HG02610 (cell line): ENCODE measurements around the gene ZNF780B.
"Not testable (repeated sequence)": the region's sequence is repeated elsewhere in the genome, so short reads cannot be mapped to it uniquely, and the experiment has no call there.

Source experiments
- ATAC-seq: cut with Tn5 transposase; IDR thresholded peaks from one replicate; pipeline ENCODE4 v1.9.1; 2021; ENCODE audit warnings: mild to moderate bottlenecking, moderate library complexity; ENCODE audit not compliant: unreplicated experiment

ZNF780B gene

GRCh38 chr19:40041718-40042117 is 14.3 kb downstream of the ZNF780B start:
- not testable (repeated sequence) for ATAC-seq

- not testable (repeated sequence) for ATAC-seq
Measured at GRCh38 chr19:40038047-40038446, 18.0 kb downstream of the ZNF780B start.

DNA sequence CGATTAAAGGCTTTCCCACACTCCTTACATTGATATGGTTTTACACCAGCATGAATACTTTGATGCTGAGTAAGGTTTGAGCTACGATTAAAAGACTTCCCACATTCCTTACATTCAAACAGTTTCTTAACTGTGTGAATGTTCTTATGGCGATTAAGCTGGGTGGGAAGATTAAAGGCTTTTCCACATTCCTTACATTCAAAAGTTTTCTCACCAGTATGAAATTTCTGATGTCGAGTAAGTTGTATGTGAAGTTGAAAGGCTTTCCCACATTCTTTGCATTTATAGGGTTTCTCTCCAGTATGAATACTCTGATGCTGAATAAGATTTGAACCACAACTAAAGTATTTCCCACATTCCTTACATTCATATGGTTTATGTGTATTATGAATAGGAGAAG is 20.0 kb downstream of the ZNF780B start:
- no peak for ATAC-seq

DNA sequence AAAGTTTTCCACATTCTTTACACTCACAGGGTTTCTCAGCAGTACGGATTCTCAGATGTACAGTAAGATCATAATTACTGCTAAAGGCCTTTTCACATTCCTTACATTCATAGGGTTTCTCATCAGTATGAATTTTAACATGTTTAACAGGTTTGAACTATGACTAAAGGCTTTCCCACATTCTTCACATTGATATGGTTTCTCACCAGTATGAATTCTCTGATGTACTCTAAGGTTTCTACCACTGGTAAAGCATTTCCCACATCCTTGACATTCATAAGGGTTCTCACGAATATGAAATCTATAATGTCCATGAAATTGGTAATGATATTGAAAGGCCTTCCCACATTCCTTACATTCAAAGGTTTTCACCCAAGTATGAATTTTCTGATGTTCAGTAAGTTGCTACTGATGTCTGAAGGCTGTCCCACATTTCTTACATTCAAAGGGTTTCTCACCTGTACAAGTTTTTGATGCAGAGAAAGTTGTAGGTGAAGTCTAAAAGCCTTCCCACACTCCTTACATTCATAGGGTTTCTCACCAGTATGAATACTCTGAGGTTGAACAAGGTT is 22.0 kb downstream of the ZNF780B start:
- no peak for ATAC-seq

GRCh38 chr19:40026597-40026970 is 29.4 kb downstream of the ZNF780B start:
- no peak for ATAC-seq

DNA sequence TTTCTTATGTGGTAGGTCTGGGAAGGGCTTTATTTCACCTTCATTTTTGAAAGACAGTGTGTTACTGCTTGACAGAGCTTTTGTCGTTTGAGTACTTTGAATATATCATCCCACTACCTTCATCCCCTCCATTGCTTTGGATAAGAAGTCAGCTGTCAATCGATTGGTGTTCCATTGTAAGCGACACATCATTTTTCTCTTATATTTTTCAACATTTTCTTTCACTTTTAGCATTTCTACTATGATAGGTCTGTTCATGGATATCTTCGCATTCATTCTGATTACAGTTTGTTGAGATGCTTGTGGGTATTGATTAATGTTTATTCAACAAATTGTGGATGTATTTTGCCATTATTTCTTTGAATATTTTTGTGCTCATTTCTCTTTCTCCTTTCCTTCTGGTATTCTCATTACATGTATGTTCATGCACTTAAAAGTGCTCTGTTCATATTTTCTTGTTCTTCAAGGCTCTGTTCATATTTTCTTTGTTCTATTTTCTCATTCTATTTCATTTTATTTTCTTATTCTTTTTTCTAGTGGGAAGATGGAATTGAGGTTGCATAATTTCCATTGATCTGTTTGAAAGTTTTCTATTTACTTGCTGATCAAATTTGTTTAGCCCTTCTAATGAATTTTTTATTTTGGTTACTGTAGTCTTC is 30.0 kb downstream of the ZNF780B start:
- ATAC-seq: no peak

- ATAC-seq: no peak
Measured at GRCh38 chr19:40023969-40024368, 32.1 kb downstream of the ZNF780B start.

GRCh38 chr19:40013991-40014390 is 42.0 kb downstream of the ZNF780B start:
- ATAC-seq: no peak

DNA sequence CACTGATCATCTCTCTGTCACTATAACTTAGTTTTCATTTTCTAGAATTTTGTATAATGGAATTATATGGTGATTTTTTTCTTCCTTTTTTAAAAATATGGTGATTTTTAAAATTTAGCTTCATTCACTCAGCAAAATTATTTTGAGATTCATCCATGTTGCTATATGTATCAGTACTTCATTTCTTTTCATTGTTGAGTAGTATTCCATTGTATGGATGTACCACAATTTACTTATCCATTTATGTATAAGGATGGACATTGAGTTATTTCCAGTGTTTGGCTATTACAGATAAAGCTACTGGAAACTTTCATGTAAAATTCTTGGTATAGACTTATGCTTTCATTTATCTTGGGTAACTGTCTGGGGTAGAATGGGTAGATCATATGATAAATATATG is 46.4 kb downstream of the ZNF780B start:
- no peak for ATAC-seq

DNA sequence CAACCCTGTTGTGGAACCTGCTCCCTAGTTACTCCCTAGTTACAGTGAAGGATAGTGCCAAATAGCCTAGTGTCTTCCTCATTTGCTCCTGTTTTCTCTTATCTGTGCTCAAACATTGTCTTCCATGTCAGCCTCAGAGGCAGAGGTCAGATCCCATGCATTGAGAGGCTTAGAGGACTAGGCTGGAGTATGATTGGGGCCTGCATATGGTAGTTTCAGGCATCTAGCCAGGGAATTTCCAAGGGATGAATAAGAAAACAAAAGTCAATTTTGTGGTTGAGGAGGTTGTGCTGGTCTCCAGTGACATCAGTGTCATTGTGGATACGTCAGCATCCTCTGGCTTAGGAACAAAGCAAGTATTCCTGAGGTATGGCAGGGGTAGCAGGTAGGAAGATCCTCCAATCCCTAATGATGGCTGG is 49.7 kb downstream of the ZNF780B start:
- ATAC-seq: no peak

- ATAC-seq: no peak
Measured at GRCh38 chr19:40005691-40006272, 50.2 kb downstream of the ZNF780B start.

DNA sequence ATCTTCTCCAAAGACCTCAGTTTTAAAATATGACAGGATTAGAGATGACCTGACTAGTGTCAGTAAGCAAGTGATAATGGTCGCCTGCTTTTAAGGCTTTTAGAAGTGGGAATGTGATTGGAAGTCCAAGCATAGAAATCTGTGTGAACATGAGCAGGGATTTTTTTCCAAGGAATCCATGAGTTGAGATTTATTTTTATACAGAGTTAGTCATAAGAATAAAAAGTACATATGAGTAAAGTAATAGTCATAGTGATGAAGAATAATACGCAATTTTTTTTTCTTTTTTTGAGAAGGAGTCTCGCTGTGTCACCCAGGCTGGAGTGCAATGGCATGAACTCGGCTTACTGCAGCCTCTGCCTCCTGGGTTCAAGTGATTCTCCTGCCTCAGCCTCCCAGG is 57.5 kb downstream of the ZNF780B start:
- ATAC-seq: no peak

DNA sequence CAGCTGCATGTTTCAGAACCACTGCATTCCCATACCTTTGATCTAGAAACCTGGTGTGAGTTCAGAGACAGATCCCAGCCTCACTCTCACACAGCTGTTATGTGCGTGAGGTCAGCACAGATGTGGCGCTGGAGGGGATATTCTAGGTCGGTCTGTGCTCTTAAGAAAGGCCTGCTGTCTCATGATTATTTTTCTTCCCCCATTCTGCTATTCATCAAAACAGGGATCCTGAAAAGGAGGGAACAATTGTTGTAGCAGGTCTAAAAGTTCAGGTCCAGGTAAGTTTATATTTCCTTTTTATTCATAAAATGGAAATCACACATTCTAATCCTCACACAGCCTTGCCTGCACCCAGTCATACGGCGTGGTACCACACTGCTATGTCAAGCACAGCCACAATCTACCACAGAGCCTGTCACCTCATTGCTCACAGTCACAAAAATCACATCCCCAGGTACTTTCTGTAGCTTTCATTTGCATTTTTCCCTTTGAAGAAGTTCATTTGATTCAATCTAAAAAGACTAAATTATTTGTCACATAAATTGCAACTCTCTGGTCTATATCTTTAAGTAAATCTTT is 58.3 kb downstream of the ZNF780B start:
- no peak for ATAC-seq

GRCh38 chr19:39996811-39997637 is 59.0 kb downstream of the ZNF780B start, which contains the start of gene ZNF546:
TSS of gene ZNF546 (plus strand) at chr19:39997060. CDS start at chr19:39998327, 1,267 bp downstream.
- ATAC-seq: peak; percentile 75

DNA sequence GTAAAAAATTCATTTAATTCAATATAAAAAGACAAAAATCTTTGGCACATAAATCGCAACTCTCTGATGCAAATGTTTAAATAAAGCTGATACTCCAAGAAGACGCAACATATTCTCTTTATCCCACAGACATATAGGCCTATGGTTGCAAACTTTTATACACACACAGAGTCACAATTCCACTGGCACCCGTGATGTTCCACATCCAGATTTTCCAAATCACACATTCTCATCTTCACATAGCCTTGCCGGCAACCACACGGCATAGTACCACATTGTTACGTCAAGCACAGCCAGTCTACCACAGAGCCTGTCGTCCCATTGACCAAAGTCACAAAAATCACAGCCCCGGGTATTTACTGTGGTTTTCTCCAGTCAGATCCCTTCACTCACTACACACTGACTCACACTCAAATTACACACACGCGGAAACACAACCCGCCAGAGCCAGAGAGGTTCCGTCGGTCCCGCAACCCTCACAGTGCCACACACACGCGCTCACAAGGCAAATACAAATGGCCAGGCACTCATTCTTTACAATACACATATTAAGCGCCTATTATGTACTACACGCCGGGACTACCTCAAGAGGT is 59.7 kb downstream of the ZNF780B start:
- ATAC-seq: peak; percentile 28

DNA sequence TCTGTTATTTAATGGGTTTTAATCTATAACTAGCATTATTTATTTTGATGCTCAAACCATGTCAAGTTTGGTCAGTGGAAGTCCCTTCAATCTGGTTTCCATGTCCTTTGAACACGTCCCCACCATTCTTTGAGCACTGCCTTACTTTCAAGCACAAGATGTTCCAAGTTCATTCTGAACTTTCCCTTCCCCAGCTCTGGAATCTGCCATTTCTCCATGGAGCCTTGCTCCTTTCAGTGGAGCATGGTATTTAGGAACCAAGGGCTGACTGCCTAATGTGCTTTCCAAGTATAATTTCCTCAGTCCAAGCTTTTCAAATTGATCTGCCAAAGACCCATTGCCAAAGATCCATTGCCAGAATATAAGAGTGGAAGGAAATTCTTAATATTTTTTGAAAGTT is 60.2 kb downstream of the ZNF780B start:
- ATAC-seq: no peak

DNA sequence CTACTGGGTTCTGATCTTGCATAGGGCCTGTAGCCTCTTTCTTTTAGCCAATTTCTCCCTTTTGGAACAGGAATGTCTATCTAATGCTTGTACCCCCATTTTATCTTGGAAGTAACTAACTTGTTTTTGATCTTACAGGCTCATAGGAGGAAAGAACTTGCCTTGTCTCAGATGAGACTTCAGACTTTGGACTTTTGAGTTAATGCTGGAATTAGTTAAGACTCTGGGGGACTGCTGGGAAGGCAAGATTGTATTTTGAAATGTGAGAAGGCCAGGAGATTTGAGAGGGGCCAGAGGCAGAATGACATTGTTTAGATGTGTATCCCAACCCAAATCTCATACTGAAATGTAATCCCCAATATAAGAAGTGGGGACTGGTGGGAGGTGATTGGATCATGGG is 61.7 kb downstream of the ZNF780B start:
- ATAC-seq: no peak

- no peak for ATAC-seq
Measured at GRCh38 chr19:39993605-39994004, 62.4 kb downstream of the ZNF780B start.

DNA sequence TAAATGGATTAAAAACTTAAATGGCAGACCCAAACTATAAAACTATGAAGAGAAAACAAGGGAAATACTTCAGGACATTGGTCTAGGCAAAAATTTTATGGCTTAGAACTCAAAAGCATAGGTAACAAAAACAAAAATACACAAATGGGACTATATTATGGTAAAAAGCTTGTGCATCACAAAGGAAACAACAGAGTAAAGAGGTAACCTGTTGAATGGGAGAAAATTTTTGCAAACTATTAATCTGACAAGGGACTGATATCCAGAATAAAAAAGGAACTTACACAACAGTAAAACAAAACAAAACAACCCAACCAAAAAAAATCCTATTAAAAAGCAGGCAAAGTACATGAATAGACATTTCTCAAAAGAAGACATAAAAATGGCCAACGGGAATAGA is 68.4 kb downstream of the ZNF780B start:
- no peak for ATAC-seq

DNA sequence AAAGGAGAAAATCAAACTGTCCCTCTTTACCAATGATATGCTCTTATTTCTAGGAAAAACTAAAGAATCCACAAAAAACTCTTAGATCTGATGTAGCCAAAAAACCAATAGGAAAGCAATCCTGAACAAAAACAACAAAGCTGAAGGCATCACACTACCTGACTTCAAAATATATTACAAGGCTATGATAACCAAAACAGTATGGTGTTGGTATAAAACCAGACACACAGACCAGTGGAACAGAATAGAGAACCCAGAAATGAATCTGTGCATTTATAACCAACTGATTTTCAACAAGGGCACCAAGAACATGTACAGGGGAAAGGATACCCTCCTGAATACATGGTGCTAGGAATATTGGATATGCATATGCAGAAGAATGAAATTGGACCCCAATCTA is 68.9 kb downstream of the ZNF780B start:
- ATAC-seq: no peak

- ATAC-seq: no peak
Measured at GRCh38 chr19:39986643-39987042, 69.4 kb downstream of the ZNF780B start.
